Neutrophil (primary cell): ENCODE measurements around the gene PTPRN2.
A peak's percentile ranks its signal among the peaks of the same experiment; 100 is the strongest.
"Not testable (repeated sequence)": the region's sequence is repeated elsewhere in the genome, so short reads cannot be mapped to it uniquely, and the experiment has no call there.

Source experiments
- H3K27ac ChIP-seq: fragments of 200-600 bp; sonication (generic); 2 replicates; pipeline ENCODE4 v1.5.1; 2016; ENCODE audit warnings: mild to moderate bottlenecking, moderate library complexity
- H3K27me3 ChIP-seq: fragments of 200-600 bp; sonication (generic); 2 replicates; pipeline ENCODE4 v1.6.0; 2016; ENCODE audit warnings: mild to moderate bottlenecking
- H3K36me3 ChIP-seq: fragments of 200-600 bp; sonication (generic); 2 replicates; pipeline ENCODE4 v1.5.1; 2017
- H3K4me1 ChIP-seq, 2 experiments: fragments of 200-600 bp in 1 of 2; sonication (generic) in 1 of 2; 1 replicate in 1 of 2; 2 replicates in 1 of 2; pipeline versions ENCODE4 v1.5.1 to v1.6.1; 2013 to 2016; ENCODE audit warnings: low read depth in 1 of 2, low read length in 1 of 2, mild to moderate bottlenecking in 1 of 2, moderate library complexity in 1 of 2; ENCODE audit not compliant: control insufficient read depth in 1 of 2, insufficient read depth in 1 of 2
- H3K4me3 ChIP-seq, 2 experiments: fragments of 200-600 bp in 1 of 2; sonication (generic) in 1 of 2; 1 replicate in 1 of 2; 2 replicates in 1 of 2; pipeline ENCODE4 v1.5.1; 2013 to 2016; ENCODE audit warnings: low read depth in 1 of 2, low read length in 1 of 2, mild to moderate bottlenecking in 1 of 2, moderate library complexity in 1 of 2
- H3K9me3 ChIP-seq: fragments of 200-600 bp; sonication (generic); 2 replicates; pipeline ENCODE4 v1.5.1; 2016
- TF ChIP-seq, protein P1 (sequence below): fragments of 200-600 bp; sonication (generic); IDR thresholded peaks from 2 replicates; pipeline ENCODE4 v1.5.1; 2016; ENCODE audit warnings: antibody characterized with exemption

Gene PTPRN2

DNA sequence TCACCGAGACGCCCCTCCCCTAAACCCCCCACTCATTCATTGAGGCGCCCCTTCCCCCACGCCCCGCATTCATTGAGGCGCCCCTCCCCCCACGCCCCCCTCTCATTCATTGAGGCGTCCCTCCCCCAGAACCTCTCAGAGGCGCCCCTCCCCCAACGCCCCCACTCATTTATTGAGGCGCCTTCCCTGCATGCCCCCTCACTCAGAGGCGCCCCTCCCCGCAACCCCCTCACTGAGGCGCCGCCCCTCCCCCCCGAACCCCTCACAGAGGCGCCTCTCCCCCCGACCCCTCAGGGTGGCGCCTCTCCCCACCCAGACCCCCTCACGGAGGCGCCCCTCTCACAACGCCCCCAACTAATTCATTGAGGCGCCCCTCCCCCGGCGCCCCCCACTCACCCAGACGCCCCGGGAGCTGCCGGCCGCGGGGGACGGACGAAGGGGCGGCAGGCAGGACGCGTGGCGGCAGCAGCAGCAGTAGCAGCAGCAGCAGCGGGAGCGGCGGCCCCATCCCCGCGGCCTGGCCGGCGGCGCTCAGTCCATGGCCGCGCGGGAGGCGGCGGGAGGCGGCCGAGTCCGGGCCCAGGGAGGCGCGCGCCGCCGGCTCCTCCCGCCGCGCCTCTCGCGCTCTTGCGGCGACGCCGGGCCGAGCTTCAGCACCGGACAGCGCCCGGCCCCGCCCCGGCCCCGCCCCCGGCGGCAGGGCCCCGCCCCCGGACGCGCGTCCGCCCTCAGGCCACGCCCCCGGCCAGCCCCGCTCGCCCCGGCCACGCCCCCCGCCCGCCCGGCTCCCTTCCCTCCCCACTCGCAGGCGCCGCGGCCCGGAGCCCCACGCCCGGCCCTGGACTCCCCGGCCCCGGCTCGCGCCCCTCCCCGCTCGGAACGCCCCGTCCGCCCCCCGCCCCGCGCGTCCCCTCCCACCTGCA is at the start of gene PTPRN2:
Gene PTPRN2 (minus strand): TSS at position 662 of the 923 bp plus-strand sequence.
- Histone ChIP-seq H3K4me3 (peak within 1 kb of the TSS in 1 of 2 experiments; percentile 24), H3K9me3 (no peaks in the 10 kb centered on the region), H3K27ac (no peak within 1 kb of the TSS), H3K27me3 (peaks cover 81% of the 10 kb centered on the region), H3K36me3 (no peaks in the 10 kb centered on the region), H3K4me1 (peaks cover 0 to 7% of the 10 kb centered on the region in 2 experiments)
- TF ChIP-seq, protein P1, sequence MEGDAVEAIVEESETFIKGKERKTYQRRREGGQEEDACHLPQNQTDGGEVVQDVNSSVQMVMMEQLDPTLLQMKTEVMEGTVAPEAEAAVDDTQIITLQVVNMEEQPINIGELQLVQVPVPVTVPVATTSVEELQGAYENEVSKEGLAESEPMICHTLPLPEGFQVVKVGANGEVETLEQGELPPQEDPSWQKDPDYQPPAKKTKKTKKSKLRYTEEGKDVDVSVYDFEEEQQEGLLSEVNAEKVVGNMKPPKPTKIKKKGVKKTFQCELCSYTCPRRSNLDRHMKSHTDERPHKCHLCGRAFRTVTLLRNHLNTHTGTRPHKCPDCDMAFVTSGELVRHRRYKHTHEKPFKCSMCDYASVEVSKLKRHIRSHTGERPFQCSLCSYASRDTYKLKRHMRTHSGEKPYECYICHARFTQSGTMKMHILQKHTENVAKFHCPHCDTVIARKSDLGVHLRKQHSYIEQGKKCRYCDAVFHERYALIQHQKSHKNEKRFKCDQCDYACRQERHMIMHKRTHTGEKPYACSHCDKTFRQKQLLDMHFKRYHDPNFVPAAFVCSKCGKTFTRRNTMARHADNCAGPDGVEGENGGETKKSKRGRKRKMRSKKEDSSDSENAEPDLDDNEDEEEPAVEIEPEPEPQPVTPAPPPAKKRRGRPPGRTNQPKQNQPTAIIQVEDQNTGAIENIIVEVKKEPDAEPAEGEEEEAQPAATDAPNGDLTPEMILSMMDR = no peak

DNA sequence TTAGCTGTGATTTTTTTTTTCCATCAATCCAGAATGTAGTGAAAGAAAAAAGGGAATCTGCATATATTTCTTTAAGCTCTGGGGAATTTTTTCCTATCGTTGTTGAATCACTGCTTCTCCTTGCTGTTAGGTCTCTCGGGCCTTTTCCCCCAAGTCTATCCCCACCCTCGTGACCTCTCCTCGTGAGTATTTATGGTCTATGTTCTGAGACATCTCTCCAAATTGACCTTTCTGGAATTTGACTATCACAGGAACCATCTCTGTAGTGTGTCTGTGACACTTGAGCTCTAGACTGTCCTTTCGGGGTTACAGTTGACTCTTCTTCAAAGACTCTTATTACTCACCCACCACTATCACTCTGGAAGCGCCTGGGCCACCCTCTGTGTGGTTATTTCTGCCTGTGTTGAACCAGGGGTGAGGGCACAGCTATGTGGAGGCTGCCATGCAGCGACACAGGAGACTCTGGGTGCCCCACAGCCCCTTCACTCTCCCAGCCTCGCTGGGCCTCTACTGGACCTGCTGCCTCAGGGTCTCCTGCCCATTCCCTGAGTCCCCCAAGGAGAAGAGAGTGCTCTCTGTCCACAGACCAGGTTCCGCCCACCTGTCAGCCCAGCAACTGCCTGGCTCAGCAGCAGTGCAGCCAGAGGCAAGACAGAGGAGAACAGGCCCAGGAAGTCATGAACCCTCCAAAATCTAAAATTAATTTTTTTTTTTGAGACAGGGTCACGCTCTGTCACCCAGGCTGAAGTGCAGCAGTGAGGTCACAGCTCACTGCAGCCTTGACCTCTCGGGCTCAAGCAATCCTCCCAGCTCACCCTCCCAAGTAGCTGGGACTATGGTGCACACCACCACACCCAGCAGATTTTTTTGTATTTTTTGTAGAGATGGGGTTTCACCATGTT is 45.7 kb upstream of the PTPRN2 start:
- Histone ChIP-seq H3K36me3 (peaks cover 82% of the 10 kb centered on the region), H3K4me1 (no peaks in the 10 kb centered on the region), H3K27me3 (no peaks in the 10 kb centered on the region), H3K9me3 (no peaks in the 10 kb centered on the region), H3K27ac (no peak overlapping the region), H3K4me3 (no peak overlapping the region)
- TF ChIP-seq, protein P1 = no peak

DNA sequence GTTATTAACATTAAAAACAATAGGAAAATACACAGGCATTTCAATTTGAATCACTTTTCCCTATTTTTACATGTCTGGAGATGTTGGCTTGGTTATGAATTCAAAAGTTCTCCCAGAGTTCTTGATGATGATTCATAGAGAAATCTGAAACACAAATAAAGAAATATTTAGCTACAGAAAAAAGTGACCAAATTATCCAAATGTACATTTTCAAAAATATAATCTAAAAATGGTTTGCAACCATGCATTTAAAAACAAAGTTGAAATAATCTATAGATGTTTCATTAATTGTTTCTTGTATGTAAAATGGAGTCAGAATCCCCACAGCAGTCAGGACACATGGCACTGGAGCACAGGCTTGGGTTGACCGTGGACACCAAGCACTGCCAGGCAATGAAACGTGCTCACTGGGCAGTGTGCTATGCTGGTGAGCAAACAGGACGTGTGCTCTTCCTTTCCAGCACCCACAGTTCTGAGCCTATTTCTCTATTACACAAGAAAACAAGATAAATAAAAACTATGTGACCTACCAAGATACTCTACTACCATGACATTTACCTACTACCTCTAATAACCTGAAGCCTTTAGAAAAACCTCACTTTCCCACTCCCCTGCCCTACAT is 44.1 kb upstream of the PTPRN2 start:
- TF ChIP-seq, protein P1 = no peak
- Histone ChIP-seq H3K9me3 (no peaks in the 10 kb centered on the region), H3K4me1 (no peaks in the 10 kb centered on the region), H3K4me3 (no peak overlapping the region), H3K27ac (no peak overlapping the region), H3K27me3 (no peaks in the 10 kb centered on the region), H3K36me3 (peaks cover 76% of the 10 kb centered on the region)

DNA sequence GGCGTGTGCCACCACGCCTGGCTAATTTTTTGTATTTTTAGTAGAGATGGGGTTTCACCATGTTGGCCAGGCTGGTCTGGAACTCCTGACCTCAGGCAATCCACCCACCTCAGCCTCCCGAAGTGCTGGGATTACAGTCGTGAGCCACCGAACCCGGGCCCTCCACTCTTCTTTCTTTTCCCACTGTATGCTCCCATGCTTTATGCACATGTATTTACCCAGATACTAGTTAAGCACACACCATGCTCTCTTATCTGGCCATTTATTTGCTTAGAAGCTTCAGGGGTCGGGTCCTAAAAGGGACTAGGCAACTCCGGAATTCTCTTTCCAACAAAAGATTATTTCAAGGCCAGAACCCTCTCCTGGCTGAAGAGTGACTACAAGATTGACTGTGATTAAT is 38.7 kb upstream of the PTPRN2 start:
- not testable (repeated sequence) for H3K27me3 ChIP-seq, H3K27ac ChIP-seq, H3K9me3 ChIP-seq, H3K4me1 ChIP-seq, H3K4me3 ChIP-seq
- peaks cover 40% of the 10 kb centered on the region for H3K36me3 ChIP-seq

DNA sequence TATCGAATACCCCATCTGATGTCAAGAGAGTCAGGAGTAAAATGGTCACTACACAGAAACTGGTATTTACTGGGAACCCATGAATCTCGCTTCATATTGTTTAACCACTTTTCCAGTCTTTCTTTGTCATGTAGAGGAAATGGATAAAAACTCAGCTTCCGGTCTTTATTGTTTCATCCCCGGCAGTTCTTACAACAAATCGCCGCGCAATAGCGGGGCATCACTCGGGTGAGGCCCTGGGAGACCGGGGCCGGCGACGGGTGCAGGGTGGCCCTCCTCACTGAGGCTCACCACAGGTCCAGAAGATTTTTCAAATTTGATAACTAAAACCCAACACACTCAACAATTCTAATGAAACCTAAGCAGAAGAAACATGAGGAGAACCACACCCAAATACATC is 35.6 kb upstream of the PTPRN2 start:
- peaks cover 15% of the 10 kb centered on the region for H3K36me3 ChIP-seq
- H3K9me3 ChIP-seq = no peaks in the 10 kb centered on the region
- TF ChIP-seq, protein P1 = no peak
- no peak overlapping the region for H3K27ac ChIP-seq
- no peak overlapping the region for H3K4me3 ChIP-seq
- H3K4me1 ChIP-seq = no peaks in the 10 kb centered on the region
- H3K27me3 ChIP-seq = no peaks in the 10 kb centered on the region
